CD4-positive, alpha-beta T cell treated with Interleukin-15 for 1 hour (primary cell): ENCODE measurements around the gene VWA5A.
"Not testable (repeated sequence)": the region's sequence is repeated elsewhere in the genome, so short reads cannot be mapped to it uniquely, and the experiment has no call there.

Experiments
- DNase-seq: peaks from one replicate; pipeline ENCODE4 v3.0.0-alpha.2; 2020

The VWA5A gene

DNA sequence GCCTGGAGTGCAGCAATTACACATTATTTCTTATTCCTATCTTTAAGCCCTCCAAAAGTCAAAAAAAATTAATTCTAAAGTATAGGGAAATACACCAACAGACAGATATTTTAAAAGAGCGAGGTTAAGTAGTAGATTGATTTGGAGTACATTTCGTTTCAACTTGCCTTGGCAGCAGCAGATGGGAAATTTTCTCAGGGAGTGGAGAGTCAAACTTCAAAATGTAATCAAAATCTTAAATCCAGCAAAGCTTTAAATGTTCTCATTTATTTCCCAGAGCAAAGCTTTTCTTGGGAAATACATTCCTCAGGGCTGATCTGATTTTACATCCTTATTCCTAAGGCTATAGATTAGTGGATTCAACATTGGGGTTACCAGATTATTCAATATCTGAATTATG lies 21.9 kb upstream of the VWA5A start:
- no peak for DNase-seq

GRCh38 chr11:124094731-124095130 lies 20.5 kb upstream of the VWA5A start:
- DNase-seq, result no peak

DNA sequence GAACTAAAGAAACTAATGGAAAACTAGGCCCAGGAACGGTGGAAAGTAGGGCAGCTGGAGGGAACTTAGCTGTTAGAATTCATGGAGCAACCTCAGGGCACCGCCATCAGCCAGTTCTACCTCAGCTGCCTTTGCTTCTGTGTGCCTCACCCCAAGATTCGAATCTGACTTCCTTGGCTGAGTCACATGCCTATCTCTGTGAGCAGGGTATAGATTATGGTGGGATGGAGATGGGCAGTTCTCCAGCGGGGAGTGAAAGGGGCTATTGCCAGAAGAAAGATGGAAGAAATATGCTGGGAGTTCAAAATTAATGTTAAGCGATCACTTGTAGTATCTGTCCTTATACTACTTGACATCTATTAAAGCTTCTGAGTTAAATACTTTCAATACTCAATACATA lies 18.9 kb upstream of the VWA5A start:
- DNase-seq, result no peak

- DNase-seq, result no peak
Observed at GRCh38 chr11:124098141-124098540, 17.1 kb upstream of the VWA5A start.

- no peak for DNase-seq
Observed at GRCh38 chr11:124101737-124102136, 13.5 kb upstream of the VWA5A start.

GRCh38 chr11:124108156-124108555 lies 7.1 kb upstream of the VWA5A start:
- DNase-seq, result no peak

GRCh38 chr11:124109377-124109776 lies 5.9 kb upstream of the VWA5A start:
- no peak for DNase-seq

DNA sequence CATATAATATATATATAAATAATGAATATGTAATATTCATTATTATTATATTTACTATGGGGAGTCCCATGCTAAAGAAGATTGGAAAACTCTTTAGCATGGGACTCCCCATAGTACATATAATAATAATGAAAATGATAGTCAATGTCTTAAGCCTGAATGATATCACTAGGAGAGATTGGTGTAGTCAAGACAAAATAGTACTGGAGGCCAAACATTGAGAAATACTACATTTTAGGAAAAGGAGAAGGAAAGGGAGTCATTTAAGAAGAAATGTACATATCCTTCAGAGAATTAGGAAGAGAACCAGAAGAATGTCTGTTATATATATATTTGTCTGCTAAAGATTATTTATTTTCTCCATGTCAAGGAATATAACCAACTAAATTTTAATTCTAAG lies 5.0 kb upstream of the VWA5A start:
- no peak for DNase-seq

DNA sequence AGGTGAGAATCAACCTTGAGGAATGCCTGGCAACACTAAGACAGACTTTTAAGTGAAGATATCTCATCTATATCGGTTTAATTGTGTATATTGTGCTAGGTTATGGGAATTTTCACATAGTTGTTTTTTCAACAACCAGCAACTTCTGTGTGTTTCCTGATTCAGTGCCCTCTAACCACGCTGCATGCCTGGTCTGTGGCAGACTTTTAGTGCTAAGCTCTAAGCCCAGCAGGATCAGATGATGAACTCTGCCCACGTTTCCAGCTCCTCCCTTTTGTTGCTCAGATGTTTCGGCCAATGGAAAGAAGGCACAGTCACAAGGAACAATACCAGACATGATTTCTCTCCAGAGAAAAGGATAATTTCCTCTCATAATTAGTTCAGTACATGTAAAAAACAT lies 1.4 kb upstream of the VWA5A start:
- DNase-seq, result no peak

DNA sequence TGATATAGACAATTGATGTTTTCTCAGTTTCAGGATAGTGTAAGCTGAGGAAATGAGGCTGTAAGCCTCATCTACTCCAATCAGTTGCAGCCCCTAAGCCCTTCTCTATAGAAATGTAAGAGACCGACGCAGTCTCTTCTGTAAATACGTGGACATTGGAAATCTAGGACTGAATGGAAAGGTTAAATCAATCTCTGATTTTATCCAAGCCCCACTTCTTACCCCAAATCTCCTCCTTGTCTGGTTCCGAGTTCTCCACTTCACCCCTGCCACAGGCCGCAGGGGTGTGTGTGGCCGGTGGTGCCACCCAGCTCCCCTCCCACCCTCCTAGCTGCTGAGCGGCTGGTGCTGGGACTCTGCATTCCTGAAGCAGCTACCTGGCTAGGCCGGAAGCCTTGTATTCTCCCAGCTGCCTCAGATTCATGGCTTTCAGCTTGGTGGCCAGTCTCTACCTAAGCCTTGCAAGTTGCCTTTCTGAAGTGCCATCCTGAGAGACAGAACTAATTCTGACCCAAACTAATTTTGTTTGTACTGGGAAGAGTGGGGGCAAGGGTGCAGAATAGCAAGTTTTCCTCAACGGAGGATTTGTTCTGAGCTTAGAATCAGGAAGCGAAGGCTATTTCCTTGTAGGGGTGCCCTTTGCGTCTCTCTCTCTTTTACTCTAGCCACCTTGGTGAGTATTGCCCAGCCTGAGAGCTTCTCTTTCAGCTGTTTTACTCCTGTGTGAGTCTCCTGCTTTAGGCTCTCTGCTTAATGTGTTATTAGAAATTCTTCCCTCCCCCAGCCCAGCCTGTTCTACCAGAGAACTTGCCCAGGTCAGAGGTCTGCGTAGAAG lies 749 bp downstream of the VWA5A start:
- DNase-seq, result no peak

- no peak for DNase-seq
Observed at GRCh38 chr11:124119103-124119502, 3.9 kb downstream of the VWA5A start.

- DNase-seq, result no peak
Observed at GRCh38 chr11:124120891-124121290, 5.6 kb downstream of the VWA5A start.

- no peak for DNase-seq
Observed at GRCh38 chr11:124122123-124122522, 6.9 kb downstream of the VWA5A start.

GRCh38 chr11:124123622-124124021 lies 8.4 kb downstream of the VWA5A start:
- no peak for DNase-seq

DNA sequence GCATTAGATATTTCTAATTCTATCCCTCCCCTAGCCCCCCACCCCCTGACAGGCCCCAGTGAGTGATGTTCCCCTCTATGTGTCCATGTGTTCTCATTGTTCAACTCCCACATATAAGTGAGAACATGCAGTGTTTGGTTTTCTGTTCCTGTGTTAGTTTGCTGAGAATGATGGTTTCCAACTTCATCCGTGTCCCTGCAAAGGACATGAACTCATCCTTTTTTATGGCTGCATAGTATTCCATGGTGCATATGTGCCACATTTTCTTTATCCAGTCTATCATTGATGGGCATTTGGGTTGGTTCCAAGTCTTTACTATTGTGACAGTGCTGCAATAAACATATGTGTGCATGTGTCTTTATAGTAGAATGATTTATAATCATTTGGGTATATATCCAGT lies 11.9 kb downstream of the VWA5A start:
- not testable (repeated sequence) for DNase-seq

GRCh38 chr11:124143034-124143433 lies 27.8 kb downstream of the VWA5A start:
- DNase-seq, result no peak

DNA sequence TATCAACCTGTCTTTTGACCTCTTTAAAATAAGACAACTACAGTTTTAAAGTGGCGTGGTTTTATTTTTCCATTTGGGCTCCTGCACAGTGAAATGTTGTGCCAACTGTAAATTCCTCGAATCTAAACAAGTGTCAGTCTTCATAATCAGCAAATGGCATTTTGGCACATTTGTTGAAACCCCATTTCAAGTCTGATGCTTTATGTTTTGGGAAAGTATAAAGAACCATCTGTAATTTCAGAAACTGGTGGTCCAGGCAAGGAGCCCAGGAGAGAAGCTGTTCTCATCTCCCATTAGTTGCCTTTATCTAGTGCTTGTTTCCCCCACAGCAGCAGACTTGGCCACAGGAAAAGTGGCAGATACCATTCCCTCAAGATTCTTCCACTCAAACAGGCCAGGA lies 32.7 kb downstream of the VWA5A start:
- no peak for DNase-seq

DNA sequence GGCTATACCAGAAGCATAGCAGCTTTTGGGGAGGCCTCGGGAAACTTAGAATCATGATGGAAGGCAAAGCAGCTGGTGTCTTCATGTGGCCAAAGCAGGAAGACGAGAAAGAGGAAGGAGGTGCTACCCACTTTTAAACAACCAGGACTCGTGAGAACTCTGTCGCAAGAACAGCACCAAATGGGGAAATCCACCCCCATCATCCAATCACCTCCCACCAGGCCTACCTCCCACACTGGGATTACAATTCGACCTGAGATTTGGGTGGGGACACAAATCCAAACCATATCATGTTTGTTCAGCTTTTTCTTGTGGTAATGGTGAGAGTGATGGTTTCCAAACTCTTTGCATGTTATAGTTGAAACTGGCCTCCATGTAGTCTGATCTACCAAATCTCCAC lies 35.4 kb downstream of the VWA5A start:
- no peak for DNase-seq

DNA sequence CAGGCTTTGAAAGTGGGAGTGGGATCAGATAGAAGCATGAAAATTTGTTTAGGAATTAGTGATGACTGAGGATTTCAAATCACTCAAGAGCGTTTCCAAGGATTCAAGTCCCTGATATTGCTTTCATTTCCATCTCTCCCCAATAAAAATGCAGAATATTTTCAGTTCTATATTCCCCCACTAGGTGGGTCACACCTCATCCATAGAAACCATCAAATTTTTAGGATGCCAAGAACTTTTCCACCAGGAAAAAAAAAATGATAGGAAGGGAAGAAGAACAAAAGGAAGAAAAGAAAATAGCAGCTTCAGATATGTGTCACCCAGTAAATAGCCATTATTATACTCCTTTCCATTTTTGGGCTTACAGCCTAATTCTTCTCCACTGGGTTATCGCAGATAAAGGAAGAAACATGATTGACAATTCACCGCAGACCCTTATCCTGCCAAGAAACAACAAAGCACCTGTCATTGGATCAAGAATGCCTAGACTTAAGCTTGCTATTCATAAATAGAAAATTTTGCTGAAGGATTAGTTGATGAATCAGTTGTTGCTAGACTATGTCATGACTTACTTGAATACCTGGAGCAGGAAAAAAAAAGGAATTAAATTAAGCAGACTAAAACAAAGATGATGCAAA lies 37.6 kb downstream of the VWA5A start:
- no peak for DNase-seq

DNA sequence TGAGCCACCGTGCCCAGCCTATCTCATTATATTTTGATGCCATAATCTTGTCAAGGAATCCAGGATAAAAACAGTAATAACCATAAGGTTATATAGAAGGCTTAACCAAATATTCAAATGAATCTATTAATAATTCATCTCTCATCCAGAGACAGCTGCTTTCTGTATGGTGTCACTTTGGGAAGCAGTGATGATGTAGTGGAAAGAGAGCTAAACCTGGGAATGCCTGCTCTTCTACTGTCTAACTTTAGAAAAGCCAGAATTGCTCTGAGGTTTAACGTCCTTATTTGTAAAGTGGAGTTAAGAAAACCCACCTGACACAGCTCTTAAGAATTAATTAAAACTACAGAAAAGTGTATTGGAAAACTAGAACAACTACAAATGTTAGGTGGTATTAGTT lies 38.6 kb downstream of the VWA5A start:
- no peak for DNase-seq

DNA sequence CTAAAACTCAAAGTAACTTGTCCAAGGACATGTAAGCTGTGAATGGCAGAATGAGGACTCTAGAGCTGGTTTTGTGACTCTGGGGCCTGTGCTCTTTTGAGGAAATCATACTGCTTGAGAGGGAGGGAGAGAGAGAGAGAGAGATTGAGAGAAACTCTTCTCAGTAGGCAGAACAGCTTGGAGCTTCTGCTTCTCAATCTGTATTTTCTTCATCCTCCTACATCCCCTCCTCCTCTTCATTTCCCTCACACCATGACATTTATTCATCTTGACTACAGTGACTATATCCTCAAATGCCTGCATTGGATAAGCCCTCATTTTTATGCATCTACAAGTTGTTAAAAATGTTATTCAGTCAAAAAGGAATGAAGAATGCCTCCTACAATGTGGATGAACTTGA lies 44.2 kb downstream of the VWA5A start:
- no peak for DNase-seq

DNA sequence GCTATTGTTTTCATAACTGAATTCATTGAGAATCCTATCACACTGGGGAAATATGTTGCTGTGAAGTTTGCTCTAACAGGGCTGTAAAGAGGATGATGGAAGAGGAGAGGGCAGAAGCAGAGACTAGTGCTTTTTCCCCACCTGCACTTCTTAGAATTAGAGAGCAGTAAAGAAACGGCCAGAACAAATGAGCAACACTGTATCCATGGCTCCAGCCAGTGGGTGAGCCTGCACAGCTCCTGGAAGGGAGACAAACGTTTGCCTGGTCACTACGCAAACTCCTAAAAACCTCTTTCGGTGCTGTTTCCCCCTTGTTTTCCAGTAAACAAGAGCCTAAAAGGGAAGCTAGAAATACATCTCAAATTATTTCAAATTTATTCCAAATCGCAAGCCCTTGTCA lies 45.7 kb downstream of the VWA5A start:
- no peak for DNase-seq

GRCh38 chr11:124167826-124168231 lies 52.6 kb downstream of the VWA5A start:
- no peak for DNase-seq

GRCh38 chr11:124168796-124169195 lies 53.5 kb downstream of the VWA5A start:
- no peak for DNase-seq

DNA sequence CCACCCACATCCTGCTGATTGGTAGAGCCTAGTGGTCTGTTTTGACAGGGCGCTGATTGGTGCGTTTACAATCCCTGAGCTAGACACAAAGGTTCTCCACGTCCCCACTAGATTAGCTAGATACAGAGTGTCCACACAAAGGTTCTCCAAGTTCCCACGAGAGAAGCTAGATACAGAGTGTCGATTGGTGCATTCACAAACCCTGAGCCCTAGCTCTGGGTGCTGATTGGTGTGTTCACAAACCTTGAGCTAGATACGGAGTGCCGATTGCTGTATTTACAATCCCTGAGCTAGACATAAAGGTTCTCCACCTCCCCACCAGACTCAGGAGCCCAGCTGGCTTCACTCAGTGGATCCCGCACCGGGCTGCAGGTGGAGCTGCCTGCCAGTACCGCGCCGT lies 55.1 kb downstream of the VWA5A start:
- not testable (repeated sequence) for DNase-seq
